ENCODE results near the gene TIPARP.
A peak's percentile ranks its signal among the peaks of the same experiment; 100 is the strongest.

The TIPARP gene

DNA sequence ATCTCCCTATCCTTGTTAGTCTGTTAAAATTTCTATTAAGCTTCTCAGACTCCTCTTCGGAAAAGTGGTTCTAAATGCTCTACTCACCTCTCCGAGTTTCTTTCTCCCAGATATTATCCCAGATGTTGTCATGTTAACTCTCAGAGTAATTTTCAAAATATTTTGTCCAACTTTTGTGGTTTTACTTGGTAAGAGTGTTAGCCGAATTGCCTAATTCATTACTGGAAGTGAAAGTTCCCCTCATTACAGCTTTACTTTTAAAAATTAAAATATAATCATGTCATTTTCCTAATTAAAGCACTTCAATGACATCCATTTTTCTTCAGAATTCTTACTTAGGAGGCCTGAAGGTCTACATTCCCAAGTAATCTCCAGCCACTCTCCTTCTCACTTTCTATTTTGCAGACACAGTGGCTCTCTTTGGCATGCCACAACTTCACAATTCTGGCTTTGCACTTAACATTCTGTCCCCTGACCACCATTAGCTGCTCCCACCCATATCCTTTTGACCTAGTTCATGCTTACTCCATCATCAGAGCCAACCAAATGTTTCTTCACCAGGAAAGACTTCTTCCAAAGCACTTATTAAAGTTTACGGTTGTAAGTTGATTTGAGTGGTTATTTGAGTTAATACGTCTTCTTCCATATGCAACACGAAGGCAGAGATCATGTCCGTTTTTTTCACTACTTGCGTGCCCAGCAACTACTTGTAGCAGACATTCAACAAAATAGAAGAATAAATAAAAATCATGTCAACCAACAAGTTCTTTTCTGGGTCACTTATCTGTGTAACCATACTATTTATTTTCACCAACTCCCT is 10.2 kb upstream of the TIPARP start:
- H2AFZ ChIP-seq (ENCODE audit: low read length), result 0 out of 2 replicates have a peak overlapping the region, but pooled peaks have one; percentile 39
- no peaks in the 10 kb centered on the region for H3K9me3 ChIP-seq (ENCODE audit: insufficient read depth, low read depth, low read length)
- H3K9ac ChIP-seq (ENCODE audit: low read depth, low read length, poor library complexity, severe bottlenecking), result no peak overlapping the region
- no peaks in the 10 kb centered on the region for H3K9me2 ChIP-seq (replicated peaks; ENCODE audit: low read depth, low read length)
- no peaks in the 10 kb centered on the region for H4K20me1 ChIP-seq (ENCODE audit: insufficient read depth, low read length, poor library complexity, severe bottlenecking)
- H3K4me3 ChIP-seq (ENCODE audit: low read length, poor library complexity, severe bottlenecking), result peak overlapping the region; percentile 19
- no peaks in the 10 kb centered on the region for H3K79me2 ChIP-seq (ENCODE audit: insufficient read depth, low read length)
- H3K4me1 ChIP-seq (ENCODE audit: insufficient read depth, low read length, poor library complexity, severe bottlenecking), result peaks cover 14% of the 10 kb centered on the region
- TF ChIP-seq, protein P1, sequence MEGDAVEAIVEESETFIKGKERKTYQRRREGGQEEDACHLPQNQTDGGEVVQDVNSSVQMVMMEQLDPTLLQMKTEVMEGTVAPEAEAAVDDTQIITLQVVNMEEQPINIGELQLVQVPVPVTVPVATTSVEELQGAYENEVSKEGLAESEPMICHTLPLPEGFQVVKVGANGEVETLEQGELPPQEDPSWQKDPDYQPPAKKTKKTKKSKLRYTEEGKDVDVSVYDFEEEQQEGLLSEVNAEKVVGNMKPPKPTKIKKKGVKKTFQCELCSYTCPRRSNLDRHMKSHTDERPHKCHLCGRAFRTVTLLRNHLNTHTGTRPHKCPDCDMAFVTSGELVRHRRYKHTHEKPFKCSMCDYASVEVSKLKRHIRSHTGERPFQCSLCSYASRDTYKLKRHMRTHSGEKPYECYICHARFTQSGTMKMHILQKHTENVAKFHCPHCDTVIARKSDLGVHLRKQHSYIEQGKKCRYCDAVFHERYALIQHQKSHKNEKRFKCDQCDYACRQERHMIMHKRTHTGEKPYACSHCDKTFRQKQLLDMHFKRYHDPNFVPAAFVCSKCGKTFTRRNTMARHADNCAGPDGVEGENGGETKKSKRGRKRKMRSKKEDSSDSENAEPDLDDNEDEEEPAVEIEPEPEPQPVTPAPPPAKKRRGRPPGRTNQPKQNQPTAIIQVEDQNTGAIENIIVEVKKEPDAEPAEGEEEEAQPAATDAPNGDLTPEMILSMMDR (conservative IDR thresholded peaks at IDR 0.05; ENCODE audit: low read length), result no peak
- peak overlapping the region; percentile 59 for H3K4me2 ChIP-seq (ENCODE audit: low read depth, low read length, poor library complexity, severe bottlenecking)
- no peaks in the 10 kb centered on the region for H3K27me3 ChIP-seq (ENCODE audit: insufficient read depth, low read length, poor library complexity, severe bottlenecking)
- 0 out of 2 replicates have a peak, but pooled peaks cover 2% of the 10 kb centered on the region for H3F3A ChIP-seq (ENCODE audit: low read depth)
- no peaks in the 10 kb centered on the region for H3K36me3 ChIP-seq (ENCODE audit: insufficient read depth, low read length)

DNA sequence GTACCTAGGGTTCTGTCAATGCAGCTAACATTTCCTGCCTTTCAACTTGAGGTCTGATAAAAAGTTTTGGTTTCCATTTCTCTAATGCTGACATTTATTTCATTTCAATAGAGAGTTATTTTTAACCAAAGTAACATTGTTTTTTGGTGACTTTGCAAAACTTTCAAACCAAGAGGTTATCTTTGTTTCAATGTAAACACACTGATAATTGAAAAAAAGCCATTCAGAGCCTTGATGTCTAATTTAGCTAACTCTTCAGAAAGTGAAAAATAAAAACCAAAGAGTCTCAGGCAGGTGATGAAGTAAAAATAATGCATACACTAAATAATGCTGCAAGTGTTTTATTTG is 9.6 kb upstream of the TIPARP start:
- no peaks in the 10 kb centered on the region for H4K20me1 ChIP-seq (ENCODE audit: insufficient read depth, low read length, poor library complexity, severe bottlenecking)
- H3K4me2 ChIP-seq (ENCODE audit: low read depth, low read length, poor library complexity, severe bottlenecking), result peak overlapping the region; percentile 59
- no peak overlapping the region for H3K9ac ChIP-seq (ENCODE audit: low read depth, low read length, poor library complexity, severe bottlenecking)
- H3K9me2 ChIP-seq (replicated peaks; ENCODE audit: low read depth, low read length), result no peaks in the 10 kb centered on the region
- no peaks in the 10 kb centered on the region for H3K27me3 ChIP-seq (ENCODE audit: insufficient read depth, low read length, poor library complexity, severe bottlenecking)
- H3K79me2 ChIP-seq (ENCODE audit: insufficient read depth, low read length), result no peaks in the 10 kb centered on the region
- H2AFZ ChIP-seq (ENCODE audit: low read length), result 0 out of 2 replicates have a peak overlapping the region, but pooled peaks have one; percentile 39
- no peak for TF ChIP-seq EZH2phosphoT487 (IDR thresholded peaks at IDR 0.05; ENCODE audit: borderline replicate concordance)
- TF ChIP-seq, protein P1 (conservative IDR thresholded peaks at IDR 0.05; ENCODE audit: low read length), result no peak
- H3K36me3 ChIP-seq (ENCODE audit: insufficient read depth, low read length), result no peaks in the 10 kb centered on the region
- 0 out of 2 replicates have a peak, but pooled peaks cover 2% of the 10 kb centered on the region for H3F3A ChIP-seq (ENCODE audit: low read depth)
- H3K4me1 ChIP-seq (ENCODE audit: insufficient read depth, low read length, poor library complexity, severe bottlenecking), result peaks cover 14% of the 10 kb centered on the region
- H3K9me3 ChIP-seq (ENCODE audit: insufficient read depth, low read depth, low read length), result no peaks in the 10 kb centered on the region
- H3K4me3 ChIP-seq (ENCODE audit: low read length, poor library complexity, severe bottlenecking), result peak overlapping the region; percentile 19

DNA sequence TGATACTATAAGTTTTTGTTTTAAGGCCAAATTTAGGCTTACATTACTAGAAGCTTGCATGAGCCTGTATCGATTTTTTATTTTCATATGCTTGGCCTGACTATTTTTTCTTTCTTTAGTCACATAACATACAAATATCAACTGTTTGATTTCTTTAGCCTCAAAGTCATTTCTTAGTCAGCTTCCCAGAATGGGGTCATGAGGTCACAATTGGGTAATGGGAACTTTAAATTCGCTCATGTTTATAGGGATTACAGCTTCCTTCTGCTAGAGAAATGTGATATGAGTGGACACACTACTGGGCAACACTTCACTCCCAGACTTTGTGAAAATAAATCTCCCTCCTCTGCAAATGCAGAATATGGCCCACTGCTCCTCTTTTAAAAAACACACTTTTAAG is 9.1 kb upstream of the TIPARP start:
- H3K79me2 ChIP-seq (ENCODE audit: insufficient read depth, low read length), result no peaks in the 10 kb centered on the region
- H3K27me3 ChIP-seq (ENCODE audit: insufficient read depth, low read length, poor library complexity, severe bottlenecking), result no peaks in the 10 kb centered on the region
- H3K9me2 ChIP-seq (replicated peaks; ENCODE audit: low read depth, low read length), result no peaks in the 10 kb centered on the region
- 0 out of 2 replicates have a peak, but pooled peaks cover 2% of the 10 kb centered on the region for H3F3A ChIP-seq (ENCODE audit: low read depth)
- no peaks in the 10 kb centered on the region for H3K9me3 ChIP-seq (ENCODE audit: insufficient read depth, low read depth, low read length)
- no peak for TF ChIP-seq EZH2phosphoT487 (IDR thresholded peaks at IDR 0.05; ENCODE audit: borderline replicate concordance)
- TF ChIP-seq, protein P1 (conservative IDR thresholded peaks at IDR 0.05; ENCODE audit: low read length), result no peak
- no peak overlapping the region for H2AFZ ChIP-seq (ENCODE audit: low read length)
- no peaks in the 10 kb centered on the region for H3K36me3 ChIP-seq (ENCODE audit: insufficient read depth, low read length)
- peaks cover 14% of the 10 kb centered on the region for H3K4me1 ChIP-seq (ENCODE audit: insufficient read depth, low read length, poor library complexity, severe bottlenecking)
- no peaks in the 10 kb centered on the region for H4K20me1 ChIP-seq (ENCODE audit: insufficient read depth, low read length, poor library complexity, severe bottlenecking)
- H3K9ac ChIP-seq (ENCODE audit: low read depth, low read length, poor library complexity, severe bottlenecking), result no peak overlapping the region
- peak overlapping the region; percentile 59 for H3K4me2 ChIP-seq (ENCODE audit: low read depth, low read length, poor library complexity, severe bottlenecking)
- no peak overlapping the region for H3K4me3 ChIP-seq (ENCODE audit: low read length, poor library complexity, severe bottlenecking)
